Muscle of arm (tissue), 12 donors: ENCODE data around the gene DHX34. TPM values are rescaled to one million over a fixed set of nuclear protein-coding genes. Genes with fewer than 3 reads are reported as not detected.

Experiments used
- polyA plus RNA-seq, 12 donors: library from polyadenylated mRNA; unstranded; fragments of 120-200 nt; gene quantifications; one replicate each; pipeline ENCODE4 v1.2.1, GENCODE V29; 2013; ENCODE audit not compliant: insufficient read length in 12 of 12

The DHX34 gene
- polyA plus RNA-seq, 12 donors, result 6.9 to 15.5 (median 9.6) TPM; not detected in 1

Other genes with a start within 250 kb of the DHX34 start
- 10 to 100 TPM in 11 of 12 donors, not detected in 1; 17.7 to 41.1 (median 24.8) TPM for gene ZC3H4, start 235.5 kb upstream of the DHX34 start, polyA plus RNA-seq
- gene SAE1, start 218.5 kb upstream of the DHX34 start, polyA plus RNA-seq, result 10 to 100 TPM in 11 of 12 donors, not detected in 1; 53.5 to 94.9 (median 76.7) TPM
- gene BBC3, start 118.1 kb upstream of the DHX34 start, polyA plus RNA-seq, result 1 to 10 TPM in 10 of 12 donors, under 1 TPM in 1, not detected in 1; 0.98 to 9.5 (median 1.8) TPM
- gene CCDC9, start 92.8 kb upstream of the DHX34 start, polyA plus RNA-seq, result 10 to 100 TPM in 11 of 12 donors, not detected in 1; 15.4 to 29.5 (median 19.2) TPM
- gene INAFM1, start 74.4 kb upstream of the DHX34 start, polyA plus RNA-seq, result 10 to 100 TPM in 2 of 12 donors, 1 to 10 TPM in 9, not detected in 1; 6.4 to 12.8 (median 8.0) TPM
- 1 to 10 TPM in 10 of 12 donors, not detected in 2; 1.3 to 4.3 (median 2.0) TPM for gene C5AR1, start 39.5 kb upstream of the DHX34 start, polyA plus RNA-seq
- gene C5AR2, start 17.1 kb upstream of the DHX34 start, polyA plus RNA-seq, result 1 to 10 TPM in 1 of 12 donors, under 1 TPM in 9, not detected in 2; 0.27 to 1.0 (median 0.41) TPM
- 10 to 100 TPM in 2 of 12 donors, 1 to 10 TPM in 8, not detected in 2; 5.1 to 17.8 (median 7.8) TPM for gene MEIS3, start 70.2 kb downstream of the DHX34 start, polyA plus RNA-seq
- gene SLC8A2, start 122.6 kb downstream of the DHX34 start, polyA plus RNA-seq, result under 1 TPM in 10 of 12 donors, not detected in 2; 0.11 to 0.51 (median 0.37) TPM
- gene KPTN, start 134.9 kb downstream of the DHX34 start, polyA plus RNA-seq, result 10 to 100 TPM in 1 of 12 donors, 1 to 10 TPM in 10, not detected in 1; 5.9 to 13.1 (median 8.0) TPM
- 100 to 1,000 TPM in 2 of 12 donors, 10 to 100 TPM in 9, not detected in 1; 83.6 to 102 (median 91.9) TPM for gene NAPA, start 165.7 kb downstream of the DHX34 start, polyA plus RNA-seq
- under 1 TPM in 7 of 12 donors, not detected in 5; 0.05 to 0.17 (median 0.11) TPM for gene ZNF541, start 223.8 kb downstream of the DHX34 start, polyA plus RNA-seq